ENCODE measurements around the gene ST6GAL2.

Gene ST6GAL2

DNA sequence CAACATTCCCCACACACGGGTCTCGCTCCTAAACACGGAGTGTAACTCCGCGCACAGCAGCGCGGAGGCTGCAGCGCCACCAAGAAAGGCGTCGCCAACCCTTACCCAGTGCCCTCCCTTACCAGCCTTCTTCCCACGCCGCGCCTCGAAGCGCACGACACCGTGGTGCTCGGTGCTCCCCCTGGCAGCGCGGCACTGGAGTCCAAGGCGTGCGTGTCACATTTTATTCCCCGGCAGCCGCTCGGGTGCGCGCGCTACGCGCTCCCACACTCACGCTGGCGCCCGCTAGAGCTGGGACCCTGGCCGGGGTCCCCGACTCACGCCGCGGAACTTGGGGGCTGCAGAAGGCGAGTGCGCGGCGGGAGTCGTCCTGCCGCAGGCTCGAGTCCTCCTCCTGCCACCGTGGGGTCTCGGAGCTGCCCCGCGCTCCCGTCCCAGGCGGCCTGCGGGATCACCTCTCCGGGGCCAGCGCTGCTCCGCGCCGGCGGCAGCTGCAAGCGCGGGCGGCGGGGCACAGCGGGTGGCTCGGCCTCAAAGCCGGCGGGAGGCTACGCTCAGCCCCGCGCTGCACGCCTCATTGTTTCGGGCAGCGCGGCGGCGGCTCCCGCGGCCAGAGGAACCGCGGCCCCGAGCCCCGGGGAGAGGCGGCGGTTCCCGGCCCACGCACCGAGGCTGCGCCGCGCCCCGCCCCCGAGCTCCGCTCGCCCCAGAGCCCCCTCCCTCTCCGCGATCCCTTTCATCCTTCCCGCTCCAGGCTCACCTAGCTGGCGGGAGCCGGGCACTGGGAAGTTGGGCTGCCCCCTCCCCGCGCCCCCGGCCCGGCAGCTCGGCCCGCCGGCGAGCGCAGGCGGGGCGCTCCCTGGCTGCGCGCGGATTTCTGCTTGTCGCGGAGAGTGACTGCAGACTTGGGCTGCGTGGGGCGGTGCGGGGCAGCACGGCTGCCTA lies at the start of gene ST6GAL2:
TSS of gene ST6GAL2 (minus strand) at position 197 of the 945 bp plus-strand sequence. CDS start 42,190 bp downstream, outside the sequence.
- DNase-seq: no peak

- no peak for DNase-seq
Observed at GRCh38 chr2:106932644-106933043, 46.7 kb upstream of the ST6GAL2 start.

GRCh38 chr2:106931717-106932335 lies 45.9 kb upstream of the ST6GAL2 start:
- no peak for DNase-seq

DNA sequence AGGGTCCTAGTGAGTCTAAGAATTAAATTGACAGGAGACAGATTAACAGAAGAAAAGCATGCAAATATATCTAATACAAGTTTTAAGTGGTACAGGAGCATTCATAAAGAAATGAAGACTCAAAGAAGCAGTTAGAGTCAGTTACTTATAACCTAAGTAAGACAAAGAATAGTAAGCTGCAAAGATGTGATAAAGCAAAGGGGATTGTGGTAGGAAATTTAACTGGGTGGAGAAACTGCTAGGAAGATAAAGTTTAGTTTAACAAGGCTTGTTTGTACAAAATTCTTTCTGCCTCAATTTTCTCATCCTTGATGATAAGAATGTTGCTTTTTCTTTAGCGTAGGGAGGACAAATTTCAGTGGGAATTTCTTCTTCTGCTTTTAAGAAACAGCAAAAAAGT lies 35.5 kb upstream of the ST6GAL2 start:
- no peak for DNase-seq

- DNase-seq: no peak
Observed at GRCh38 chr2:106919012-106919411, 33.0 kb upstream of the ST6GAL2 start.

DNA sequence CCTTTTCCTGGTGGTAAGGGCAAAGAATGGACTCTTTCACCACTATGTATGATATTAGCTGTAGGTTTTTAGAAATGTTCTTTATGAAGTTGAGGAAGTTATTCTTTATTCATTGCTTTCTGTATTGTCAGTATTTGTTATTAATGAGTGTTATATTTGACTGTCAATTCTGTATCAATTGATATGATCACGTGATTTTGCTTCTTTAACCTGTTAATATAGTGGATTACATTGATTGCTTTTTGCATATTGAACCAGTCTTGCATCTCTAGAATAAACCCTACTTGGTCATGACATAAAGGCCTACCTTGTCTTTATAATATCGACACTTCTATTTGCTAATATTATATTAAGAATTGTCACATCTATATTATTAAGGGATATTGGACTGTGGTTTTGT lies 18.3 kb upstream of the ST6GAL2 start:
- no peak for DNase-seq

DNA sequence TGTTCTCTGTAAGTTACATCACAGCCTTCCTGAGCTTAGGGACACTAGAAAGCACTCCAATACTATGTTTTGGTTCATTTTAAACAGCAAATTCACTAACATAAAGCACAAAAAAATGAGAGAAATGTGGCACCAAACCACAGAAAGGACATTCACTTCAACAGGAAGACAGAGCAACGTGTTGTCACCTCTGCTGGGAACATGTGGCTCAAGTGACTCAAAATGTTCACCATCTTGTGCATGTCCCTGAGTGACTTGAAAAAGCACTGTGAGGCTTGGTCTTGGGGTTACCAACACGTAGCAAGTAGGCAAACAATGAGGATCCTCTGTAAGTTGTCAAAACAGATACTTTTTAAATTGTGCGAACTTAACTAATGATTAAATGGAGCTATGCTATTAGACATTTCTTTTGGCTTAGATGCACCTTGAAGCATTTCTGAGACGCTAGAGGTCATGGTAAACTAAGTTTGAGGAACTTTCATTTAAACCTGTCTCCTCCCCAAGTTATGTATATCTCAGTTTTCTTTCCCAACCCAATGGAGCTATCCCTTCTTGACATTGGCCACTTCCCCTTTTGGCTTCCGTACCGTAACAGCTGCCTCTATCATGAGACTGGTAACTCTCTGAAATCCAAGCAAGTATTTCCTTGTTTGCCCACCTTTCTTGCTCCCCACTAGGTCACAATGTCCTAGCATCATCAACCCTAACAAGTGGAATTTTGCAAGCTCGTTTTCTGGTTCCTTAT lies 14.0 kb upstream of the ST6GAL2 start:
- no peak for DNase-seq

DNA sequence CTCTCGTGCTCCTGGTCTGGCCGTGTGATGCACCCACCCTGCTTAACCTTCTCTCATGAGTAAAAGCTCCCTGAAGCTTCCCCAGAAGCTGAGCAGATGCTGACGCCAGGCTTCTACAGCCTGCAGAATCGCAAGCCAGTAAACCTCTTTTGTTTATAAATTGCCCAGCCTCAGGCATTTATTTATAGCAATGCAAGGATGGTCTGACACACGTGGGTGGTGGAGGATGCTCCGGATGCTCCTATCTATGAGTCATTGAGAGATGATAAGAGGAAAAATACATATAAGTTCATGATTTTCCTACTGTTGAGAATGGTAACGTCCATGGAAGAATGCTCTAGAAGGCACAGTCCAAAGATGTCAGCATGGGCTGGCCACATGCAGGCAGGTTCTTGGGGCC lies 8.6 kb upstream of the ST6GAL2 start:
- DNase-seq: no peak

DNA sequence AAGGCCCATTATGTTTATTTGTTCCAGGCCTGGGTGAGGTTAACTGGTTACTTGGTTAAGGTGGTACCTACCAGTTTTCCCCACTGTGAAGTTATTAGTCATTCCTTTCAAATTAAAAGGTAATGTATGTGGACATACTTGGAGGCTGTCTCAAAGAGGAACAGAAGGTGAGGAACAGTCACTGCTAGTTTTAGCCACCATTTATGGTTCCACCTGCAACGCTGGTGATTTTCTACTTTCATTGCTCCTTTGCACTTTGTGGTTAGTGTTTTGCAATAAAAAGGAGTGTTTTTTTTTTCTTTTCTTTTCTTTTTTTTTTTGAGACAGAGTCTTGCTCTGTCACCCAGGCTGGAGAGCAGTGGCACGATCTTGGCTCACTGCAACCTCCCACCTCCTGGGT lies 6.1 kb upstream of the ST6GAL2 start:
- DNase-seq: no peak

GRCh38 chr2:106890606-106891005 lies 4.6 kb upstream of the ST6GAL2 start:
- DNase-seq: no peak

GRCh38 chr2:106886916-106887758 lies 1.2 kb upstream of the ST6GAL2 start:
- no peak for DNase-seq

GRCh38 chr2:106885329-106885728 lies 638 bp downstream of the ST6GAL2 start:
- no peak for DNase-seq

- no peak for DNase-seq
Observed at GRCh38 chr2:106882673-106883072, 3.3 kb downstream of the ST6GAL2 start.

DNA sequence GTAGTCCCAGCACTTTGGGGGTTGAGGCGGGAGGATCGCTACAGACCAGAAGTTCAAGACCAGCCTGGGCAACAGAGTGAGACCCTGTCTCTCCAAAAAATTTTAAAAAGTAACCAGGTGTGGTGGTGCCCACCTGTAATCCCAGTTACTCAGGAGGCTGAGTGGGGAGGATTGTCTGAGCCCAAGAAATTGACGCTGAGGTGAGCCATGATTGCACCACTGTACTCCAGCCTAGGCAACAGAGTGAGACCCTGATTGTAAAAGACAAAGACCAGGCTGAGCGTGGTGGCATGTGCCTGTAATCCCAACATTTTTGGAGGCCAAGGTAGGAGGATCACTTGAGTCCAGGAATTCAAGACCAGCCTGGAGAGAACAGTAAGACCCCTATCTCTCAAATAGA lies 7.8 kb downstream of the ST6GAL2 start:
- DNase-seq: no peak

GRCh38 chr2:106876699-106877098 lies 9.3 kb downstream of the ST6GAL2 start:
- no peak for DNase-seq

- DNase-seq: no peak
Observed at GRCh38 chr2:106869512-106870275, 16.3 kb downstream of the ST6GAL2 start.

DNA sequence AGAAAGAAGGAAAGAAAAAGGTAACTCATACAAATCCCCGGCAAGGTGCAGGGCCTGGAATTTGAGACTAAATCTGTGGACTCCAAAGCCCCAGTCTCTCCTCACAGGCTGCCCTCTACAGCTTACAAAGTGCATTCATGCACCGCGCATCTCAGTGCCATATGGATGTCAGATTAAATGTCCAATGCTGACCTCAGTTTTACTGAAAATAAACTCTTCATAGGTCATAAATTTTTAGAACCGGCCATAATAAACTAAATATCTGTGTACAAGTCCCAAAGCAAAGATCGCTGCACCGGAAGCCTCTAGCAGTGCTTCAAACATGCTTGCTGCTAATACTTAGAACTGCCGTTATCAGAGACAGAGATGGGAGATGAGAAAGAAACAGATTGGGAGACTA lies 17.7 kb downstream of the ST6GAL2 start:
- DNase-seq: no peak

GRCh38 chr2:106867196-106867953 lies 18.6 kb downstream of the ST6GAL2 start:
- DNase-seq: no peak

DNA sequence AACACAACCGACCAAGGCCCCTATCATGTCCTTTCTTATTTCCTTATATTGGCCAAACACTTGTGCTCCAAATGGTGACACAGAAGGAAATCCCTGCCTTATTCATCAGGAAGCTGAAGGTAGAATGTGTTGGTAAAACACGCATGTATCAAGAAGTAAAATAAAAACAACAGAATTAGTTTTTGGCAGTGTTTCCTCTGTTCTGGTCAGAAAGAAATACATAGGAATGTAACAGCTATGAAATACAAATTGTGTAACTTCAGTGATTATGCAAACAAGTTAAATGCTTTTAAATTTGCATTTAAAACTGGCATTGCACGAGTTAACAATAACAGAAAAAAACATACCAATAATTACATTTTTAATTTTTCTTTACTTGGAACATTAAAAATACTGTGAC lies 19.3 kb downstream of the ST6GAL2 start:
- no peak for DNase-seq

GRCh38 chr2:106864051-106864450 lies 21.9 kb downstream of the ST6GAL2 start:
- DNase-seq: no peak

GRCh38 chr2:106863387-106863786 lies 22.6 kb downstream of the ST6GAL2 start:
- DNase-seq: no peak
